Ishikawa (cell line): ENCODE results near the gene VARS1.

Experiments
- CEBPB ChIP-seq: IDR thresholded peaks from 2 replicates; pipeline ENCODE4 v1.6.1; 2012
- CREB1 ChIP-seq: IDR thresholded peaks from 2 replicates; pipeline ENCODE4 v1.6.1; 2012; ENCODE audit warnings: low read depth
- EGR1 ChIP-seq: IDR thresholded peaks from 2 replicates; pipeline ENCODE4 v1.6.1; 2012
- EP300 ChIP-seq: IDR thresholded peaks from 2 replicates; pipeline ENCODE4 v1.6.1; 2012; ENCODE audit warnings: borderline replicate concordance
- FOXM1 ChIP-seq: IDR thresholded peaks from 2 replicates; pipeline ENCODE4 v1.6.1; 2012; ENCODE audit warnings: low read depth, borderline replicate concordance
- MAX ChIP-seq: IDR thresholded peaks from 2 replicates; pipeline ENCODE4 v1.6.1; 2012
- NFIC ChIP-seq: IDR thresholded peaks from 2 replicates; pipeline ENCODE4 v1.6.1; 2012
- RAD21 ChIP-seq: IDR thresholded peaks from 2 replicates; pipeline ENCODE4 v1.6.1; 2012; ENCODE audit warnings: low read depth
- REST ChIP-seq: IDR thresholded peaks from 2 replicates; pipeline ENCODE4 v1.6.1; 2012; ENCODE audit warnings: low read depth, mild to moderate bottlenecking
- TAF1 ChIP-seq: IDR thresholded peaks from 2 replicates; pipeline ENCODE4 v1.6.1; 2012; ENCODE audit warnings: low read depth, mild to moderate bottlenecking
- TCF12 ChIP-seq: IDR thresholded peaks from 2 replicates; pipeline ENCODE4 v1.6.1; 2012; ENCODE audit warnings: low read depth
- TEAD4 ChIP-seq: IDR thresholded peaks from 2 replicates; pipeline ENCODE4 v1.6.1; 2012
- USF1 ChIP-seq: IDR thresholded peaks from 2 replicates; pipeline ENCODE4 v1.6.1; 2012
- ZBTB7A ChIP-seq: IDR thresholded peaks from 2 replicates; pipeline ENCODE4 v1.6.1; 2012; ENCODE audit warnings: low read depth

VARS1 gene

GRCh38 chr6:31782126-31782855, 13.3 kb downstream of the VARS1 start:
- TF ChIP-seq NFIC: no peak
- no peak for TF ChIP-seq TAF1

GRCh38 chr6:31781244-31782125, 14.1 kb downstream of the VARS1 start:
- TF ChIP-seq EP300: no peak
- no peak for TF ChIP-seq TCF12
- no peak for TF ChIP-seq CEBPB
- TF ChIP-seq USF1: no peak
- TF ChIP-seq RAD21: no peak
- no peak for TF ChIP-seq TEAD4
- no peak for TF ChIP-seq ZBTB7A
- no peak for TF ChIP-seq FOXM1
- no peak for TF ChIP-seq MAX
- TF ChIP-seq CREB1: no peak
- no peak for TF ChIP-seq REST
- no peak for TF ChIP-seq EGR1
- TF ChIP-seq TAF1: no peak

- no peak for TF ChIP-seq CREB1
- no peak for TF ChIP-seq REST
- TF ChIP-seq RAD21: no peak
- TF ChIP-seq EGR1: no peak
Observed at GRCh38 chr6:31780507-31781243, 14.9 kb downstream of the VARS1 start.

- no peak for TF ChIP-seq TAF1
- no peak for TF ChIP-seq TEAD4
- TF ChIP-seq FOXM1: no peak
- TF ChIP-seq TCF12: no peak
- TF ChIP-seq EP300: no peak
- TF ChIP-seq CREB1: no peak
- TF ChIP-seq EGR1: no peak
- no peak for TF ChIP-seq RAD21
- no peak for TF ChIP-seq CEBPB
- TF ChIP-seq REST: no peak
- no peak for TF ChIP-seq MAX
Observed at GRCh38 chr6:31779908-31780307, 15.6 kb downstream of the VARS1 start.
